ENCODE results near the gene TGM2. TPM values are rescaled to one million over a fixed set of nuclear protein-coding genes. Genes with fewer than 3 reads are reported as not detected.
A peak's percentile ranks its signal among the peaks of the same experiment; 100 is the strongest.

The TGM2 gene
- 0.55 TPM for polyA plus RNA-seq (2012; ENCODE audit: missing spikeins)

GRCh38 chr20:38165089-38165965, at the start of gene TGM2:
TGM2 (minus strand) TSS chr20:38165270; CDS start chr20:38165198, 72 bp downstream.
- DNase-seq (ENCODE audit: insufficient read length) (peak; percentile 77), FAIRE-seq (peak; percentile 75)
- no peak for TF ChIP-seq POLR2A (IDR thresholded peaks at IDR 0.05; ENCODE audit: low read depth, low read length)

GRCh38 chr20:38214256-38215193, 49.5 kb upstream of the TGM2 start:
- TF ChIP-seq TAF1 (IDR thresholded peaks at IDR 0.05; ENCODE audit: borderline replicate concordance, low read depth, low read length) (no peak), POLR2A (IDR thresholded peaks at IDR 0.05; ENCODE audit: low read depth, low read length) (no peak)
- no peak for DNase-seq (ENCODE audit: insufficient read length)
- FAIRE-seq = no peak

- FAIRE-seq (no peak), DNase-seq (ENCODE audit: insufficient read length) (no peak)
- no peak for TF ChIP-seq POLR2AphosphoS5 (IDR thresholded peaks at IDR 0.05; ENCODE audit: low read depth, low read length)
- no peak for TF ChIP-seq TAF1 (IDR thresholded peaks at IDR 0.05; ENCODE audit: borderline replicate concordance, low read depth, low read length)
- no peak for TF ChIP-seq POLR2A (IDR thresholded peaks at IDR 0.05; ENCODE audit: low read depth, low read length)
These were observed 48.5 kb upstream of the TGM2 start for GRCh38 chr20:38213607-38213940.

- FAIRE-seq = no peak
- no peak for TF ChIP-seq POLR2A (IDR thresholded peaks at IDR 0.05; ENCODE audit: low read depth, low read length)
- TF ChIP-seq TAF1 (IDR thresholded peaks at IDR 0.05; ENCODE audit: borderline replicate concordance, low read depth, low read length) = no peak
- no peak for TF ChIP-seq POLR2AphosphoS5 (IDR thresholded peaks at IDR 0.05; ENCODE audit: low read depth, low read length)
- DNase-seq (ENCODE audit: insufficient read length) = no peak
These were observed 47.9 kb upstream of the TGM2 start for GRCh38 chr20:38212806-38213606.

GRCh38 chr20:38211200-38212097, 46.4 kb upstream of the TGM2 start:
- FAIRE-seq (no peak), DNase-seq (ENCODE audit: insufficient read length) (no peak)
- no peak for TF ChIP-seq POLR2AphosphoS5 (IDR thresholded peaks at IDR 0.05; ENCODE audit: low read depth, low read length)
- TF ChIP-seq TAF1 (IDR thresholded peaks at IDR 0.05; ENCODE audit: borderline replicate concordance, low read depth, low read length) = no peak
- no peak for TF ChIP-seq POLR2A (IDR thresholded peaks at IDR 0.05; ENCODE audit: low read depth, low read length)

- no peak for TF ChIP-seq POLR2AphosphoS5 (IDR thresholded peaks at IDR 0.05; ENCODE audit: low read depth, low read length)
- TF ChIP-seq TAF1 (IDR thresholded peaks at IDR 0.05; ENCODE audit: borderline replicate concordance, low read depth, low read length) = no peak
- TF ChIP-seq POLR2A (IDR thresholded peaks at IDR 0.05; ENCODE audit: low read depth, low read length) = no peak
- FAIRE-seq (no peak), DNase-seq (ENCODE audit: insufficient read length) (no peak)
These were observed 45.7 kb upstream of the TGM2 start for GRCh38 chr20:38210741-38211140.

- DNase-seq (ENCODE audit: insufficient read length) (no peak), FAIRE-seq (no peak)
These were observed 44.8 kb upstream of the TGM2 start for GRCh38 chr20:38209736-38210405.

GRCh38 chr20:38209054-38209675, 44.1 kb upstream of the TGM2 start:
- FAIRE-seq (no peak), DNase-seq (ENCODE audit: insufficient read length) (no peak)
- TF ChIP-seq POLR2A (IDR thresholded peaks at IDR 0.05; ENCODE audit: low read depth, low read length) = no peak
- TF ChIP-seq TAF1 (IDR thresholded peaks at IDR 0.05; ENCODE audit: borderline replicate concordance, low read depth, low read length) = no peak
- TF ChIP-seq POLR2AphosphoS5 (IDR thresholded peaks at IDR 0.05; ENCODE audit: low read depth, low read length) = no peak

More at GRCh38 chr20:38209736-38210405, 44.8 kb upstream of the TGM2 start:
- no peak for TF ChIP-seq POLR2AphosphoS5 (IDR thresholded peaks at IDR 0.05; ENCODE audit: low read depth, low read length)
- no peak for TF ChIP-seq TAF1 (IDR thresholded peaks at IDR 0.05; ENCODE audit: borderline replicate concordance, low read depth, low read length)
- no peak for TF ChIP-seq POLR2A (IDR thresholded peaks at IDR 0.05; ENCODE audit: low read depth, low read length)

GRCh38 chr20:38208523-38208922, 43.5 kb upstream of the TGM2 start:
- no peak for DNase-seq (ENCODE audit: insufficient read length)
- TF ChIP-seq POLR2A (IDR thresholded peaks at IDR 0.05; ENCODE audit: low read depth, low read length) (no peak), TAF1 (IDR thresholded peaks at IDR 0.05; ENCODE audit: borderline replicate concordance, low read depth, low read length) (no peak), POLR2AphosphoS5 (IDR thresholded peaks at IDR 0.05; ENCODE audit: low read depth, low read length) (no peak)
- FAIRE-seq = no peak
